NCI-H146 (cell line): ENCODE data around the gene ARHGEF16.

Source experiments
- DNase-seq: peaks from one replicate; lab custom pipeline; 2025; lab: John Stamatoyannopoulos, UW

The ARHGEF16 gene

DNA sequence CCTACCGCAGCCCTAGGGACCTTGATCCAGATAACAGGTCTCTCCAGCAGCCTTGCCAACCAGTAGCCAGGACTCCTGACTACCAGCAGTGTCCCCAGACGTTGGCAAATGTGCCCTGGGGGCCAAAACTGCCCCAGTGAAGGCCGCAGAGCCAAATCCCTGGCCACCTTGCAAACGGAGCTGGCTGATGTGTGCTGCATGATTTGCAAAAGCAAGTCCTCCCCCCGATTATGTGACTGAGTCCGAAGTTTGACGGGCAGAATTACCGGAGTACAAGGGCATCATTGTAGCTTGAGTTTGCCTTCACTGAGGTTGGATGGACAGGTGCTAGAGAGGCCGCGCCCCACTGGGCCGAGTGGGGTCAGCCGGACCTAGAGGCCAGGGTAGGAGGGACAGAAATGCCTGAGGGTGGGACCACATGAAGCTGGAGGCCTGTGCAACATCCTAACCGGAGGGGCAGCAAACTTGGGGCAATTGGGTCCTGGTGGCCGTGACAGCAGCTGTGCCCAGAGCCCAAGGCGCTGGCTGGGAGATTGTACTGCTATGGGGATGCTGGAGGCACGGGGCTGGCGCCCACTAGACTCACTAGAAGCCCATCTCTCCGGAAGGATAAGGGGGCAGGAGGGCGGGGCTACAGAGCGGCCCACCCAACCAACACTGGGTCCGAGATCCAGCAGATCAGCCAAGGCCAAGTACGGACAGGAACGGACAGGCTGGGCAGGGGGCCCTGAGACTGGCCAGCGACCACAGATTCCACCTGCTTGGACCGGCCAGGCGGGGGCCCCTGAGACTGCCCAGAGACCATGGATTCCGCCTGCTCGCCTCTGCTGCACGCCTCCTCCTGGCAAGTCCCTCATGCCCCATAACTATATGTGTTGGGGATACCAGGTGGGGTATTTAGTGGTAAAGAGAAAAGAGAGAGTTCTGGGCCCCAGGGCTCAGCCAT is 2.8 kb downstream of the ARHGEF16 start:
- no peak for DNase-seq

DNA sequence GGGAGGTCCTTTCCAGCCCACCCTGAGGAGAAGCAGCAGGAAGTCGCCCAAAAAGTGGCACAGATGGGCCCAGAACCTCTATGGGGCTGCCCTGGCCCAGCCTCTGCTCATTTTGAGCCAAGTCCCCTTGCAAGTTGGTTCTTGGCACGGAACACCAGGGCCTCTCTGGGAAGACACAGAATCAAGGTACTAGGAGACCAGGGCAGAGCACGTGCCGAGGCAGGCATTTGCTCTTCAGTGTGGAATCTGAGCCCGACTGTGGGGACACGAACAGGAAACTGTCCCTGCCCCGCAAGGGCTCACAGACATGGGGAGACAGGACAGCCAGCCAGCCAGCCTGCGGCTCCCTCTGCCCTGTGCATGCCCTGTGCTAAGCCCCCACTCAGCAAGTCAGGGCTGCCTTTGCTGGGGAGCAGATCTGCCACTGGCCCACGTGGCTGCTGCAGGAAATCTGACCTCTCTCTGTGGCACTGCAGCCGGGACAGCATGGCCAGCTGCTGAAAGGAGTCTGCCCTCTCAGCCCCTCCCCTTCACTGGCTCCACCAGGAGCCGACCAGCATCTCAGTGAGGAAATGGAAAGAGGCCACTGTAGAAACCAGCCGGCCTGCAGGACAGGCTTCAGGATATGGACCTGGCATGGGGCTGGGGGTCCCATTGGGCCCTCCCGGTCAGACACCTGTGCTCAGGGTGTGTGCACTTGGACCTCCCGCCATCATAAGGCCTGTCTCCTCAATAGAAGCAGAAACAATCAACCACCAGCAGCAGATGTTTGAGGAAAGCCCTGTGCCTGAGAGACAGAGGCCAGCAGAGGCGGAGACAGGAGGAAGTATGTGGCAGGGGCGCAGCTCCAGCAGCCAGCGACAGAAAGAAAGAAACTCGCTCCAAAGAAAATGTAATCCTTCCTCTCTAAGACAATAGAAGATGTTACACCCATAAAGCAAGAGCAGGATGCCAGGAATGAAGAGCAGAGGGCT is 3.7 kb downstream of the ARHGEF16 start:
- no peak for DNase-seq

DNA sequence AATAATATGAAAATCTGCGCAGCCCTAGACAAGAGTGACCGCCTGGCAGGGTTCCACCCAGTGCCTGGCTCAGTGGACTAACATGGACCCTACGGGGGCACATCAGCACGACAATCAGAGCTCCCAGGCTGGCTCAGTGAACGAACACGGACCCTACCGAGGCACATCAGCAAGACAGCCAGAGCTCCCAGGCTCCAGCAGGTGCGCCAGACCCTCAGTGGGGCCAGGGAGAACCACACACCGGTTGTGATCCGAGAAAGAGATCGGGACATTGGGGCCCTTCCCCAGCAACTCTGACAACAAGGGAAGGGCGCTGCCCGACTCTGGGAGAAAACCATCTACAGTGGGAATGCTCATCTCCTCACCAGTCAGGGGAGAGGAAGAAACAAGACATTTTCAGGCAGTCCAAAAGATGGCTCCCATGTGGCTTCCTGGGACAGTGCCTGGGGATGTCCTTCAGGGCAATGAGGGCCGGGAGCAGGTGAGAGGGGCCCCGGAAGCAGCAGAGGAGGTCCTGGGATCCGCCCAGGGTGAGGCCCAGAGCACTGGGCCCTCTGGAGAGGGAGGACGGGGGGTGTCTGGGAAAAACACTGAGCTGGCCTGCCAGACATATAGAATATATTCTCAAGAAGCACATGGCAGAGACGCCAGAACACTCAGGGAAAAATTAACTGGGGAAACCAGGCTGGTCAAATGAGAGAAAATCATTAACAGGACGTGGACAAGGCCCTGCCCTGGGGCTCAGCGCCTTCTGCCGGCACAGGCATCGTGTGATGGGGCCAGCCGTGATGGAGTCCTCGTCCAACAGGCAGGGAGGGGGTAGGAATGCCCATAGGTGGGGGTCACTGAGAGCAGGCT is 4.8 kb downstream of the ARHGEF16 start:
- DNase-seq, result no peak

- DNase-seq, result no peak
Observed at GRCh38 chr1:3459940-3460671, 5.6 kb downstream of the ARHGEF16 start.

DNA sequence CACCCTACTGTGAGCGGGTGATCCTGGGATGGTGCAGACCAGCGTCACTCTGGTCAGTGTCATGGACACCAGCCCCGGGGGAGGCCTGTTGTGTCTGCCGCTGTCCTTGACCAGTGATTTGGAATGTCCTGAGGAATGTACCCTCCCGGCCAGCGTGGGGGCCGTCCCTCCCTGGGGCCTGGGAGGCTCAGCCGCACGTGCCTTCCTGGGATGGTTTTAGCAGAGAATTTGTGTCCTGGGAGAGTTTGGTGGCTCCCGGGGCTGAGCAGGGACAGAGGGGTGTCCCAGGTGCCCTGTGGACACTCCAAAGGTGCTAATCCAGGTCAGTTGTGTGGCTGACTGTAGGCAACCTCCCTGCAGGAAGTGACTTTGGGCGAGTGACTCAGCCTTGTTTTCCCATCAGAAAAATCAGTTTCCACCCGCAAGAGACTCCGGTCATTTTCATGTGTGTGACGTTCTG is 6.2 kb downstream of the ARHGEF16 start:
- DNase-seq, result no peak

GRCh38 chr1:3461238-3461933 is 6.9 kb downstream of the ARHGEF16 start:
- DNase-seq, result no peak

- DNase-seq, result no peak
Observed at GRCh38 chr1:3461934-3462275, 7.4 kb downstream of the ARHGEF16 start.

DNA sequence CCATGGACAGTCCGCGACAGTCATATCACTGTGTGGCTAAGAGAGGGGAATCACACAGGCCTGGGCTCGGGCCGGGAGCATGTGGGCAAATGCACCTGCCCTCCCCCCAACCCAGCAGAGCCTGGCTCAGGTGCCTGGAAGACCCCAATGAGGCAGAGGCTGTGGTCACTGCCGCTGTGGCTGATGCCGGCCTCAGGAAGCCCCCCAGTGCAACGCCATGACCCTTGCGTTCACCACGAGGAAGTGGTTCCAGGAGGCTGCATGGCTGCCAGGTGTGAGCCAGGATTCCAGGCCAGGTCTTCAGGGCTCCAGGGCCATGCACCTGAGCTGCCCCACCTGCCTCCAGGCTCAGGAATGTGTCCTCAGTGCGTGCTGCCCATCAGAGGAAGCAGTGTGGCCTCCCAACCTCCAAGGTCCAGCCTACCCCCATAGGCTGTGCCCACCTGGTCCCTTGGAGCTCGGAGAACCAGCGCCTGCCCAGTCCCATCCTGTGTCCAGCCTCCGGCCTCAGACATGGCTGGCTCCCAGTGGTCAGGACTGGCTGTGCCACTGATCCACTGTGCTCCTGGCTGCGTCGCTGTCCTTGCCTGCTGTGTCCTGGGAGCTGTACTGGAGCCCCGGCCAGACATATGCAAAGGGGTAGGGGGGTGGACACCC is 8.0 kb downstream of the ARHGEF16 start:
- DNase-seq, result no peak

DNA sequence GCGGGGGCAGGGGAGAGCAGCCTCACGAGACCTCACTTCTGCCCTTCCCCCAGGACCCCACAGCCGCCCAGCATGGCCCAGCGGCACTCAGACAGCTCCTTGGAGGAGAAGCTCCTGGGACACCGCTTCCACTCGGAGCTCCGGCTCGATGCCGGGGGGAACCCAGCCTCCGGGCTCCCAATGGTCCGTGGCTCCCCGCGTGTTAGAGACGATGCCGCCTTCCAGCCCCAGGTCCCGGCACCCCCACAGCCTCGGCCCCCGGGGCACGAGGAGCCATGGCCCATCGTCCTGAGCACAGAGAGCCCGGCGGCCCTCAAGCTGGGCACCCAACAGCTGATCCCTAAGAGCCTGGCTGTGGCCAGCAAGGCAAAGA is 8.5 kb downstream of the ARHGEF16 start:
- DNase-seq, result no peak

- DNase-seq, result no peak
Observed at GRCh38 chr1:3463408-3463863, 9.0 kb downstream of the ARHGEF16 start.

DNA sequence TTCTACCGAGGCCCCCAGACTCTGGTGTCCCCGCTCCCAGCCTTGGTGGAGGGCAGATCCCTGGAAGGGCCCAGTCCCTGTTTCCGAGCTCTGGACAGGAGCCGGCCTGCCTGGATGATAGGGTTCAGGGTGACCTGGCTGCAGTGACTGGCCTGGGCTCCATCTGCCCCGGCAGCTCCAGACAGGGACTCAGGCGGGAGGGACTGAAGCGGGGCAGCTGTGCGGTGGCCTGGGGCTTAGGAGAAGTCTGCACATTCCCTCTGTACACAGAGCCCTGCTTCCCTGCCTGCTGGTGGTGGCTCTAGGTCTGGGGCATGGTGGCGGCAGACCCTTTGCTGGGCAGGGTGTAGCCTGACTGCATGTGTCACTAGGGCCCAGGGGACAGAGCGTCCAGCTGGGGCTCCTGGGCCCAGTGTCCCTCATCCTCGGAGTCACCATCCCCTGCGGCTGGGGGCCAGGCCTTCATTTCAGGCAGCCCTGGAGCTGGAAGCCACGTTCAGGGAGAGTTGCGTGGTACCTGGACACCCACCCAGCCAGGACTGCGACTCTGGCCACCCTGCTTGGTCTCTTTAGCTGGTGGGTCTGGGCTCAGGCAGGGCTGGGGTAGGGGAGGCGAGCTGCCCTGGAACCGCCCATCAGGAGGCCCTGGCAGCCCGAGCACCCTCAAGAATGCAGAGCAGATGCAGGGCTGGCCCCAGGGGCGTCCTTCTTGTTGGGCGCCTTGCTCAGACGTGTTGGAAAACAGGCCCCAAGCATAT is 9.6 kb downstream of the ARHGEF16 start:
- no peak for DNase-seq

DNA sequence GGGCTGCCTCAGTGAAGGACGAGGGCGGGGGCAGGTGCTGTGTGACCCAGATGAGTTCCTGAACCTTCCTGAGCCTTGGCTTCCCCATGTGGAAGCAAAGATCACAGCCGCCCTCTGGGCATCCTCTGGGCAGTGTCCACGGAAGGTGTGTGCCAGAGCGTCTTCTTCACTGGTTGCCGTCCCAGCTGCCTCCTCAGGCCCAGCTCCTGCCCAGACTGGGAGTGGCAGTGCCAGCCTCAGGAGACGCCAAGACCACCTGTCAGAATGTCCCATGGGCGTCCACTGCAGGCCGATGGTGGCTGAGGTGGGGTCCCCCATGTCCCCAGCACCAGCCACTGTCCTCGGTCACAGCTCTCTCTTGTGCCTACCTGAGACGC is 10.2 kb downstream of the ARHGEF16 start:
- DNase-seq, result no peak

DNA sequence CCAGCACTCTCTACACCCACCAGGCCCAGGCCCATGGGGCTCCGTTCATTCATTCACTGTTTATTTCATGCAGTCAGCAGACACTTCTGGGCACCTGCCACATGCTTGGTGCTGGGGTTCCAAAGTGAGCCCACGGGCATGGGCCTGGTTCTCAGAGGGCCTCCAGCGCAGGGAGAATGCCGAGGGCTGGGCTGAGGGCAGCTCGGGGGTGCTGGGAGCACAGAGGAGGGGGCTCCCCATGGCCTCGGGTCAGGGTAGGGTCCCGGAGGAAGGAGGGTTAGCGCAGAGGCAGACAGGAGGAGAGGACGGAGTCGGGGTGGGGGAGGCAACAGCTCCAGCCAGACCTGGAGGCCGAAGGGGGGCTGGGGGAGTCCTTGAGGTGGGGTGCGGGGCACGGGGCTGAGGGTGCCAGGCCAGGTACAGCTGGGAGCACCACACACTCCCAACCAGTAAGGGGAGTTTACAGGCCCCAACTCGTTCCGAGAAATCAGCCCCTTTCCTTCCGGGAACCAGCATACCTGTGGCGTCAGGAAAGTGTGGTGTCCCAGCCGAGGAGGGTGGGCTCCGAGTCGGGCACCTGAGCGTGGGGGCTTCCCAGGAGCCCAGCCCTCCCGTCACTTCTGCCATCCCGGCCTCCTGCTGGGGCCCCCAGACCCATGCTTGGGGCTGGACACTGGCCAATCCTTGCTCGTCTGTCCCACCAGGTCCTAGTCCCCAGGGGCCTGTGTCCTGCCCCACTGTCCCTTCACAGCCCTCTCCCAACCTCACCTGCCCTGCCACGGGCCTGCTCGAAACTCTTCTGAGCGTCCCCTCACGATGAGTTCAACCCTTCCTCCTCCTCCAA is 10.8 kb downstream of the ARHGEF16 start:
- no peak for DNase-seq

DNA sequence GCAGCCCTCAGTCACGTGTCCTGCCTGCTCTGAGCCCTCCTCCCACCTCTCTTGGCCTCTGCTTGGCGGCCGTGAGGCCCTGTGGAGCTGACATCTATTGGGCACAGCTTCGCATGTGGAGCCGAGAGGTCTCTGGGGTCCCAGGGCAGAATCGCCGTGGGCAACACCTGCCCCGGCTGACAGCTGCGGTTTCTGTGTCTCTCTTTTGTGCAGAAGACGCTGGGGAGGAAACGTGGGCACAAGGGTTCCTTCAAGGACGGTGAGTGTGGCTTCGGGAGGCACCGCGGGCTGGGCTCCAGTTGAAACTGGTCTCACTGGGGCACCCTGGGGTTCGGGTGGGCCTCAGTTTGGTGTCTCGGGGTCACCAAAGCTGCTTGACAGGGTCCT is 11.5 kb downstream of the ARHGEF16 start:
- DNase-seq, result no peak

- no peak for DNase-seq
Observed at GRCh38 chr1:3466366-3467075, 12.1 kb downstream of the ARHGEF16 start.

- DNase-seq, result no peak
Observed at GRCh38 chr1:3467096-3468036, 12.9 kb downstream of the ARHGEF16 start.
